ENCODE measurements around the gene SENP8.
"Not testable (repeated sequence)": the region's sequence is repeated elsewhere in the genome, so short reads cannot be mapped to it uniquely, and the experiment has no call there.

The SENP8 gene

DNA sequence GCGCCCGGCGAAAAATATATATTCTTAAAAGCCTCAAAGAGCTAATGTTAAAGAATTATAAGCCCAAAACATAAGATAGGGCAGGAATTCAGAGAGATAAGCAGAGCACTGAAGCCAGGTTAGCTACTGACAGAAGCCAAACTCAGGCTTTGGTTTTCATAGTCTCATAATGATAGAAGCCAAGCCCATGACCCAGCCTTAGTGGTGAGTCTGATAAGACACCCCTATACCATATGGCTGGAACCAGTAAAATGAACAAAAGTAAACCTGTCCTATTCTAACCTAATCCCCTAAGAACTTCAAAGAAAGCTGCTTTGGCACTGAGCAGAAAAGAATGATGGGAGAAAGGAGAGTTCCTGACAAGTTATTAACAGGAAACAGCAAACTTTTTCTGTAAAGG lies 26.2 kb upstream of the SENP8 start:
- H3K9me3 ChIP-seq (replicated peaks; ENCODE audit: low read length) = no peaks in the 10 kb centered on the region
- no peaks in the 10 kb centered on the region for H3K27me3 ChIP-seq (ENCODE audit: control insufficient read depth, insufficient read depth, low read length)
- no peaks in the 10 kb centered on the region for H3K36me3 ChIP-seq (ENCODE audit: insufficient read depth, low read length)
- H3K9ac ChIP-seq (ENCODE audit: low read depth, low read length) = no peak overlapping the region
- H3K4me1 ChIP-seq (ENCODE audit: control insufficient read depth, insufficient read depth, low read length) = no peaks in the 10 kb centered on the region
- no peak overlapping the region for H3K4me3 ChIP-seq (ENCODE audit: low read length)
- H3K4me2 ChIP-seq (ENCODE audit: low read length) = no peak overlapping the region

DNA sequence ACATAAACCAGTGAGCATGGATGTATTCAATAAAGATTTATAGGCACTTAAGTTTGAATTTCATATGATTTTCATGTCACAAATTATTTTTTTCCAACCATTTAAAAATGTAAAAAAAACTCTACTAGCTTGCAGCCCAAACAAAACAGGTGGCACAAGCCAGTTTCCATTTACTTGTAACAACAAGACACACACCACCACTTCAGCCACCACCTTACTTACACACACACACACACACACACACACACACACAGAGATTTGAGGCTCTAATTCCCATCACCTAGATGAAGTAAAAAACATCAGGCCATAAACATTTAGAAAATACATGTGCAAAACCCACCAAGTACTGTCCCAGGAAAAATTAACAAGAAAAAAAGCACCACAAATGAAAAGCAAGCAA lies 25.5 kb upstream of the SENP8 start:
- no peaks in the 10 kb centered on the region for H3K4me1 ChIP-seq (ENCODE audit: control insufficient read depth, insufficient read depth, low read length)

DNA sequence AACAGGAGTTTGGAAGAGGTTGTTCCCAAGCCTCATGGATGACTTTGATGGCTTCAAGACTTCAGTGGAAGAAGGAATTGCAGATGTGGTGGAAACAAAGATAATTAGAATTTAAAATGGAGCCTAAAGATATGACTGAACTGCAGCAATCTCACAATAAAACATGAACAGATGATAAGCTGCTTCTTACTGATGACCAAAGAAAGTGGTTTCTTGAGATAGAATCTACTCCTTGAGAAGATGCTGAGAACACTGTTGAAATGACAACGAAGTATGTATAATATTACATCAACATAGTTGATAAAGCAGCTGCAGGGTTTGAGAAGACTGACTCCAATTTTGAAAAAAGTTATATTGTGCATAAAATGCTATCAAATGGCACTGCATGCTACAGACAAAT lies 21.4 kb upstream of the SENP8 start:
- no peak overlapping the region for H3K4me2 ChIP-seq (ENCODE audit: low read length)

More for the DNA sequence above, 25.5 kb upstream of the SENP8 start:
- no peaks in the 10 kb centered on the region for H3K9me3 ChIP-seq (replicated peaks; ENCODE audit: low read length)
- no peak overlapping the region for H3K4me2 ChIP-seq (ENCODE audit: low read length)
- no peak overlapping the region for H3K9ac ChIP-seq (ENCODE audit: low read depth, low read length)
- no peaks in the 10 kb centered on the region for H3K36me3 ChIP-seq (ENCODE audit: insufficient read depth, low read length)
- no peak overlapping the region for H3K4me3 ChIP-seq (ENCODE audit: low read length)
- H3K27me3 ChIP-seq (ENCODE audit: control insufficient read depth, insufficient read depth, low read length) = no peaks in the 10 kb centered on the region

DNA sequence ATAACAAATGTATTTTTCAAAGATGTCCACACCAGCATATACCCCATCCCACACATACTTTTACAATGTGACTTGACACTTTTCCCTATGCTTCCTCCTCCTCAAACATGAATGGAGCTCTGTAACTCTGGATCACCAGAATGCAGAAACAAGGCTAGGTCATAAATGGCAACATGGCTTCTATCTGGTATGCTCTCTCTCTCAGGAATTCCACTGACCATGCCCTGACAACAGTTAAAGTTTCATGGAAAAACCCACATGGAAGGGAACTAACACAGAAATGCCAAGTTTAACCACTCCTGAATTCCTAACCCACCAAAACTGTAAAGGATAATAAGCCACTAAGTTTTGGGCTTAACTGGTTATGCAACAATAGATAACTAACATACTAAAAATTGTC lies 20.2 kb upstream of the SENP8 start:
- H3K27me3 ChIP-seq (ENCODE audit: control insufficient read depth, insufficient read depth, low read length) = no peaks in the 10 kb centered on the region
- no peaks in the 10 kb centered on the region for H3K36me3 ChIP-seq (ENCODE audit: insufficient read depth, low read length)
- no peaks in the 10 kb centered on the region for H3K4me1 ChIP-seq (ENCODE audit: control insufficient read depth, insufficient read depth, low read length)
- H3K4me2 ChIP-seq (ENCODE audit: low read length) = no peak overlapping the region
- H3K9me3 ChIP-seq (replicated peaks; ENCODE audit: low read length) = no peaks in the 10 kb centered on the region
- H3K9ac ChIP-seq (ENCODE audit: low read depth, low read length) = no peak overlapping the region
- H3K4me3 ChIP-seq (ENCODE audit: low read length) = no peak overlapping the region

More for the DNA sequence above, 21.4 kb upstream of the SENP8 start:
- Histone ChIP-seq H3K27me3 (ENCODE audit: control insufficient read depth, insufficient read depth, low read length) (no peaks in the 10 kb centered on the region), H3K9me3 (replicated peaks; ENCODE audit: low read length) (no peaks in the 10 kb centered on the region), H3K9ac (ENCODE audit: low read depth, low read length) (no peak overlapping the region), H3K4me1 (ENCODE audit: control insufficient read depth, insufficient read depth, low read length) (no peaks in the 10 kb centered on the region), H3K36me3 (ENCODE audit: insufficient read depth, low read length) (no peaks in the 10 kb centered on the region), H3K4me3 (ENCODE audit: low read length) (no peak overlapping the region)

DNA sequence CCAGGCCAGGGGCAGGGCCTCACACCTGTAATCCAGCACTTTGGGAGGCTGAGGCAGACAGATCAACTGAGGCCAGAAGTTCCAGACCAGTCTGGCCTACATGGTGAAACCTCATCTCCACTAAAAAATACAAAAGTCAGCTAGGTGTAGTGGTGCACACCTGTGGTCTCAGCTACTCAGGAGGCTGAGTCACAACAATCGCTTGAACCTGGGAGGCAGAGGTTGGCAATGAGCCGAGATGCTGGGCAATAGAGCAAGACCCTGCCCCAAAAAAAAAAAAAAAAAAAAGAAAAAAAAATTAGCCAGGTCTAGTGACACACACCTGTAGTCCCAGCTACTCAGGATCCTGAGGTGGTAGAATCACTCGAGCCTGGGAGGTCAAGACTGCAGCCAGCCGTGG lies 19.0 kb upstream of the SENP8 start:
- Histone ChIP-seq H3K36me3 (ENCODE audit: insufficient read depth, low read length) (no peaks in the 10 kb centered on the region), H3K4me3 (ENCODE audit: low read length) (no peak overlapping the region), H3K27me3 (ENCODE audit: control insufficient read depth, insufficient read depth, low read length) (no peaks in the 10 kb centered on the region), H3K4me2 (ENCODE audit: low read length) (no peak overlapping the region), H3K9ac (ENCODE audit: low read depth, low read length) (no peak overlapping the region), H3K4me1 (ENCODE audit: control insufficient read depth, insufficient read depth, low read length) (no peaks in the 10 kb centered on the region), H3K9me3 (replicated peaks; ENCODE audit: low read length) (no peaks in the 10 kb centered on the region)

DNA sequence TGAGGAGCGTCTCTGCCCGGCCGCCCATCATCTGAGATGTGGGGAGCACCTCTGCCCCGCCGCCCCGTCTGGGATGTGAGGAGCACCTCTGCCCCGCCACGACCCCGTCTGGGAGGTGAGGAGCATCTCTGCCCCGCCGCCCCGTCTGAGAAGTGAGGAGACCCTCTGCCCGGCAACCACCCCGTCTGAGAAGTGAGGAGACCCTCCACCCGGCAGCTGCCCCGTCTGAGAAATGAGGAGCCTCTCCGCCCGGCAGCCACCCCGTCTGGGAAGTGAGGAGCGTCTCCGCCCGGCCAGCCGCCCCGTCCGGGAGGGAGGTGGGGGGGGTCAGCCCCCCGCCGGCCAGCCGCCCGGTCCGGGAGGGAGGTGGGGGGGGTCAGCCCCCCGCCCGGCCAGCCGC lies 17.7 kb upstream of the SENP8 start:
- H3K36me3 ChIP-seq (ENCODE audit: insufficient read depth, low read length); H3K4me3 ChIP-seq (ENCODE audit: low read length); H3K4me1 ChIP-seq (ENCODE audit: control insufficient read depth, insufficient read depth, low read length); H3K4me2 ChIP-seq (ENCODE audit: low read length); H3K9me3 ChIP-seq (replicated peaks; ENCODE audit: low read length); H3K9ac ChIP-seq (ENCODE audit: low read depth, low read length); H3K27me3 ChIP-seq (ENCODE audit: control insufficient read depth, insufficient read depth, low read length): not testable (repeated sequence)

DNA sequence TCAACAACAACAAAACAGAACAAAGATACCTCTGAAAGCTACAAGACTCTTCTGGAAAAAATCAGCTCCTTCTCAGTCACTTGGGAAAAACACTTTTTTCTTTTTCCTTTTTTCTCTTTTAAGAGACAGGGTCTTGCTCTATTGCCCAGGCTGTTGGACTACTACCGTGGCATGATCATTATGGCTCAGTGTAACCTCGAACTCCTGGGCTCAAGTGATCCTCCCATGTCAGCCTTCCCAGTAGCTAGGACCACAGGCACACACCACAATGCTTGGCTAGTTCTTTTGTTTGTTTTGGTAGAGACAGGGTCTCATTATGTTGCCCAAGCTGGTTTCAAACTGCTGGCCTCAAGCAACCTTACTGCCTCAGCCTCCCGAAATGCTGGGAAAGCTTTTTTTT lies 13.1 kb upstream of the SENP8 start:
- Histone ChIP-seq H3K4me3 (ENCODE audit: low read length) (no peak overlapping the region), H3K4me2 (ENCODE audit: low read length) (no peak overlapping the region), H3K9me3 (replicated peaks; ENCODE audit: low read length) (no peaks in the 10 kb centered on the region), H3K27me3 (ENCODE audit: control insufficient read depth, insufficient read depth, low read length) (no peaks in the 10 kb centered on the region), H3K9ac (ENCODE audit: low read depth, low read length) (no peak overlapping the region), H3K36me3 (ENCODE audit: insufficient read depth, low read length) (no peaks in the 10 kb centered on the region), H3K4me1 (ENCODE audit: control insufficient read depth, insufficient read depth, low read length) (no peaks in the 10 kb centered on the region)

DNA sequence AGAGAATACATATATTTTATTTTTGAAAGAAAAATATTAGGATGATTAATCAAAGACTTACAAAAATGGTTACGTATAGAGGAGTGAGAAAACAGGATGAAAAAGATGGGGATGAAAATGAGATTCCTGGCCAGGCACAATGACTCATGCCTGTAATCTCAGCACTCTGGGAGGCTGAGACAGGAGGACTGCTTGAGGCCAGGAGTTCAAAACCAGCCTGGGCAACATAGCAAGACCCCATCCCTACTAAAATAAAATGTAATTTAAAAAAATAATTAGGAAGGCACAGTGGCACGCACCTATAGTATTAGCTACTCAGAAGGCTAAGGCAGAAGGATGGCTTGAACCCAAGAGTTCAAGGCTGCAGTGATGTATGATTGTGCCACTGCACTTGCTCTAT lies 12.1 kb upstream of the SENP8 start:
- no peaks in the 10 kb centered on the region for H3K36me3 ChIP-seq (ENCODE audit: insufficient read depth, low read length)
- no peaks in the 10 kb centered on the region for H3K9me3 ChIP-seq (replicated peaks; ENCODE audit: low read length)
- H3K4me2 ChIP-seq (ENCODE audit: low read length) = no peak overlapping the region
- no peaks in the 10 kb centered on the region for H3K27me3 ChIP-seq (ENCODE audit: control insufficient read depth, insufficient read depth, low read length)
- no peak overlapping the region for H3K9ac ChIP-seq (ENCODE audit: low read depth, low read length)
- H3K4me3 ChIP-seq (ENCODE audit: low read length) = no peak overlapping the region
- peaks cover 3% of the 10 kb centered on the region for H3K4me1 ChIP-seq (ENCODE audit: control insufficient read depth, insufficient read depth, low read length)

DNA sequence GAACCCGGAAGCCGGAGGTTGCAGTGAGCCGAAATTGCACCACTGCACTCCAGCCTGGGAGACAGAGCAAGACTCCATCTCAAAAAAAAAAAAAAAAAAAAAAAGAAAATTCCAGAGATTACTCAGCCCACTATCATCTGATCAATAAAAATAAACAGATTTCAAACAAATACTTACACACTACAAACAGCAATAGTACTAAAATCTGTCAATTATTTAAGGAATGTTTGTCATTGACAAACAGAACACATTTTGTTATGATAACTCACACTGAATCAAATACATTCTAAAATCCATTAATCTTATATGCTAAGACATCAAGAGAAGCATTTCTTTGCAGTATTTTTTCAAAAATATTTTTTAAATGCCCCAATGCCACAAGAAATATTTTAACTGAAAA lies 7.8 kb upstream of the SENP8 start:
- peaks cover 19% of the 10 kb centered on the region for H3K4me1 ChIP-seq (ENCODE audit: control insufficient read depth, insufficient read depth, low read length)
- H3K9ac ChIP-seq (ENCODE audit: low read depth, low read length) = no peak overlapping the region
- H3K27me3 ChIP-seq (ENCODE audit: control insufficient read depth, insufficient read depth, low read length) = no peaks in the 10 kb centered on the region
- H3K36me3 ChIP-seq (ENCODE audit: insufficient read depth, low read length) = no peaks in the 10 kb centered on the region
- H3K4me2 ChIP-seq (ENCODE audit: low read length) = no peak overlapping the region
- no peaks in the 10 kb centered on the region for H3K9me3 ChIP-seq (replicated peaks; ENCODE audit: low read length)
- no peak overlapping the region for H3K4me3 ChIP-seq (ENCODE audit: low read length)

DNA sequence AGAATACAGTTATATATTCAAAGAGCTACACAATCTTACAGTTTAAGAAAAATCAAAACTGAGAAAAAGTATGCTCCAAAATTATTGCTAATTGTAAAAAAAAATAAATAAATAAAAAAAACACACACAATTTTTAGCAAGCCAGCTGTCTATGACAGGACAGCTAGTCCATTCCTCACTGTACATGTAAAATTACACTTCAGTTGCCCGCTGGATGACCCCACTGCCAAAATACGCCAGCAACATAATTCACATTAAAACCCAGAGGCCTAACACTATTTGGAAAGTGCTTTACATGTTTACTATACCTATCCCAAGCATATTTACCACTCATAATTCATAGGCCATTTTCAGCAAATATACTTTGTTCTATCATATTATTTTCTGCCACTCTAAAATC lies 6.1 kb upstream of the SENP8 start:
- H3K4me1 ChIP-seq (ENCODE audit: control insufficient read depth, insufficient read depth, low read length) = peaks cover 19% of the 10 kb centered on the region

DNA sequence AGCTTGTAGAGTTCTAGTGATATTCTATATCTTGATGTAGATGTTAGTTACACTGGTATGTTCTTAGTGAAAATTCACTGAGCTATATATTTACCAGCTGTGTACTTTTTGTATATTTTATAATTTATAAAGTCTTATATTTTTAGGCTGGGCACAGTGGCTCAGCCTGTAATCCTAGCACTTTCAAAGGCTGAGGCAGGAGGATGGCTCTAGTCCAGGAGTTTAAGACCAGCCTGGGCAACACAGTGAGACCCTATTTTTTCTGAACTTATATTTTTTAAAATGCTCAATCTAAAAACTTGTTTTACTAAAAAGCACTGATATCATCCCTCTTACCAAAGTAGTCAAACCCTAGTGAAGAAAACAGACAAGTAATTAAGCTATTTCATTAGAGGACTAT lies 5.4 kb upstream of the SENP8 start:
- Histone ChIP-seq H3K4me3 (ENCODE audit: low read length) (no peak overlapping the region), H3K9ac (ENCODE audit: low read depth, low read length) (no peak overlapping the region), H3K9me3 (replicated peaks; ENCODE audit: low read length) (no peaks in the 10 kb centered on the region), H3K36me3 (ENCODE audit: insufficient read depth, low read length) (no peaks in the 10 kb centered on the region), H3K27me3 (ENCODE audit: control insufficient read depth, insufficient read depth, low read length) (no peaks in the 10 kb centered on the region), H3K4me1 (ENCODE audit: control insufficient read depth, insufficient read depth, low read length) (peaks cover 19% of the 10 kb centered on the region), H3K4me2 (ENCODE audit: low read length) (no peak overlapping the region)

More for the DNA sequence above, 6.1 kb upstream of the SENP8 start:
- no peak overlapping the region for H3K4me3 ChIP-seq (ENCODE audit: low read length)
- H3K4me2 ChIP-seq (ENCODE audit: low read length) = no peak overlapping the region
- no peak overlapping the region for H3K9ac ChIP-seq (ENCODE audit: low read depth, low read length)
- no peaks in the 10 kb centered on the region for H3K36me3 ChIP-seq (ENCODE audit: insufficient read depth, low read length)
- no peaks in the 10 kb centered on the region for H3K9me3 ChIP-seq (replicated peaks; ENCODE audit: low read length)
- H3K27me3 ChIP-seq (ENCODE audit: control insufficient read depth, insufficient read depth, low read length) = no peaks in the 10 kb centered on the region

DNA sequence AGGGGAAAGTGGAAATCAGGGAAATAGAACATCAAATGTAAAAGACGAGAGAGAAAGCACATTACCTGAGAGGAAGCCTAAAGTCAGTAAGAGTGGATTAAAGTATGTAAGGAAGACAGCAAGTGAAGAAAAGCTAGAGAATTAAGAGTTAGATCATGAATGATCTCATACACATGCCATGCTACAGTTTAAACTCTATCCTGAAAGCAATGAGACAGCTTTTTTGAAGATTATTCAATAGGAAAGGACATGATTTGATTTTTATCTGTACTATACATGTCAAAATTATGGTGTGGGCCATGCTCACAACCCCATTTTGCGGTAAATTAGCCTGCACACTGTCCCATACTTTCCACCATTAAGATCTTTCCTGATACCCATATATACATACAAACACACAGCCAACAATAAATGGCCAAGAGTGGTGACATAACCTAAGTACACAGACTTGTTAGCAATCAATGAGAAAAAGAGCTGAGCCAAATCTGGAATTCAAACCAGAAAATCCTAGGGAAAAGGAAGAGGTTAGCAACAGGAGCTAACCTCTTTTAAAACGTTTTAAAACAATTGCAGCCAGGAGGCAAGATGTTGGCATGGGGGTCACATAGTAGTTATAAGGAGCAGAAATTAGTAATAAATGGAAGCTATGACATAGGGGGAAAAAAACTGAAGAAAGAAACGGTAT lies 4.7 kb upstream of the SENP8 start:
- Histone ChIP-seq H3K4me2 (ENCODE audit: low read length) (no peak overlapping the region), H3K4me1 (ENCODE audit: control insufficient read depth, insufficient read depth, low read length) (peaks cover 19% of the 10 kb centered on the region), H3K36me3 (ENCODE audit: insufficient read depth, low read length) (no peaks in the 10 kb centered on the region), H3K9me3 (replicated peaks; ENCODE audit: low read length) (no peaks in the 10 kb centered on the region), H3K9ac (ENCODE audit: low read depth, low read length) (no peak overlapping the region), H3K27me3 (ENCODE audit: control insufficient read depth, insufficient read depth, low read length) (no peaks in the 10 kb centered on the region), H3K4me3 (ENCODE audit: low read length) (no peak overlapping the region)

Measured in skeletal muscle satellite cell (primary cell).